GM19193 (cell line): ENCODE results near the gene LDB3.

Source experiments
- POLR2A ChIP-seq: IDR thresholded peaks from 4 replicates; pipeline ENCODE4 v1.6.1; 2011; ENCODE audit not compliant: insufficient read depth, insufficient read length; ENCODE audit errors: extremely low read depth

Gene LDB3

DNA sequence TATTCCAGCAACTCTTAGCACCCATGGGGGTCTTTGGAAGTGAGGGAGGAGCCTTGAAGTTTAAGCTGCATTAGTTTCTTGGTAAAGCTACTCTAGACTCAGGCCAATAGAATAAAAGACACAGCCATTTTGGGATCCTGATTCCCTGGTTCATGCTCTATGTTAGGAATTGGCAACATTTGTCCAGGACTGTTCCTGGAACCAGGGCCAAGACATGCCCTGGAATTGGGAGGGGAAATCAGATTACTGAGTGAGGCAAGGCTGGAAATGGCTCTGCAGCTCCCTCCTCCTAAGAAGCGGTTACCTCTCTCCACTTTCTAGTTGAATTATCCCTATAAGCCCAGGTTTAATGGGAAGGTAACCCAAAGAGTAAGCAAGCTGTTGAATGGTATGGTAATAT lies 73.9 kb downstream of the LDB3 start:
- TF ChIP-seq POLR2A: no peak

DNA sequence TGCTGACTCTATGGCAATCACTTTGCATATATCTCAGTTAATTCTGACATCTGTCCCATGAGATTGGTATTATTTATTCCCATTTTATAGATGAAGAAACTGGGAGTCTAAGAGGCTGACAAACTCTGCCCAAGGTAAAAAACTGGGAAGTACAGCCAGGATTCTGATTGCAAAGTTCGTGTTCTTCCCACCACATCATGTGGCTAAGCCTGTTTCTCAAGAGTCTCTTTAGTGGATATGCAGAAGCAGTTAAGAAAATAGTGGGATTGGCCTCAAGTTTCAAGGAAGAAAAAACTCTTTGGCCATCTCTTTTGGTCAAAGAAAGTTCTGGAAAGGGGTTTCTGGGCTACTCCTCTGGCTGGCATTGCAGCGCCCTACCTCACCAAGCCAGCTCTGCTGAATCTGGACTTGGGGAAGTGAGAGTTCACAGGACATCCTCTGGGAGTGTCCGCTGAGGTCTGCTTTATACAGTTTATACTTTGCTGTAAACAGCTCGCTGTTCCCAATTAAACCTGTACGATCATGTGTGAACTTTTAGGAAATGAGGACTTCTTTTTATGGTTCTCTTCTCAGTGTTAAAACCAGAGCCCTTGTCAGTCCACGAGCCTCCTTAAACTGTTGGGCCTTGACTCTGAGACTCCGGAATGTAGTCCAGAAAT lies 75.9 kb downstream of the LDB3 start:
- no peak for TF ChIP-seq POLR2A

DNA sequence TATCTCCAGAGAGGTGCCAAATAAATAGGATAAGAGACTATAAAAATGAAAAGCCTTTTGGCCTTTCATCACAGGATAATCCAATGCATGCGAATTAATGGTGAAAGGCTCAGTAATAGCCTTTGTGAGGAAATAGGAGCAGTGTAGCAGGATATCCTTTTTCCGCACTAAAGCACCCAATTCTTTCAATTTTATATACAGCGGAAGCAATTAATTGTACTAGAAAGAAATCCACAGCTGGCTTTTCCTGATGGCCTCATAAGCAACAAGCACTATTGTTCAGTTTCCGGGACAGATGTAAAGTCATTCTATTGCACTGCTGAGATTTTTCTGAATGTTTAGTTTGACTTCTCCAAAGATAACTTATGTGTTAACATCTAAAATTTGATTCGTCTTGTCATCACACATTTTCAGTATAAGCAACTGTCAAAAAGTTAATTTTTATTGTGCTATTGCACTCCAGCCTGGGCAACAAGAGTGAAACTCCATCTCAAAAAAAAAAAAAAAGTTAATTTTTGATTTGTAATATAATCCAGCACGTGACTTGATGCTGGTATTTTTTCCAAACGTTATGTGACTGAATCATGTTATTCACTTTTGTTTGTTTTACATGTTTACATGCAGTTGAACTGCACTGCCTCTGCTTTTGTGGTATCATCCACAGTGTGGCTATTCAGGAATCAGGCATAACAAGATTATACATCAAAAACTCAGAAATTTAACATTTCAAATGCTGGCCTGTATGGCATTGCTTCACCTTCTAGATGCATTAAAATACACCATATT lies 79.7 kb downstream of the LDB3 start:
- TF ChIP-seq POLR2A: no peak

DNA sequence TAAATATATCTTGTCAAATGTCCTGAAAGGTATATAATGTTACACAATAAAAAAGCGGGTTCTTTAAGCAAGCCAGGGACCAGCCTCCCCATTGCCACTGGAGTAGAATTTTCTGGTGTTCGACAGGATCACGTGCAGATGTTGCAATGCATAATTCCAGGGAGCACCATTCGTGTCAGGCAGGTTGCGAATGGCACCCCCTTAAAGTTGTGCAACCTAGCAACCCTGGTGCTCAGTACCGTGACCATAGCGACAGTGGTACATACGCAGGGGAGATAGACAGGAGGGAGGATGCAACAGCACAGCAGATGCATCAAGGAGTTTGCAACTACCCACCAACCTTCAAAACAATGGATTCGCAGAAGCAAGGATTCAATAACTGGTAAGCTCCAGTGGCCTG lies 81.5 kb downstream of the LDB3 start:
- TF ChIP-seq POLR2A: no peak

DNA sequence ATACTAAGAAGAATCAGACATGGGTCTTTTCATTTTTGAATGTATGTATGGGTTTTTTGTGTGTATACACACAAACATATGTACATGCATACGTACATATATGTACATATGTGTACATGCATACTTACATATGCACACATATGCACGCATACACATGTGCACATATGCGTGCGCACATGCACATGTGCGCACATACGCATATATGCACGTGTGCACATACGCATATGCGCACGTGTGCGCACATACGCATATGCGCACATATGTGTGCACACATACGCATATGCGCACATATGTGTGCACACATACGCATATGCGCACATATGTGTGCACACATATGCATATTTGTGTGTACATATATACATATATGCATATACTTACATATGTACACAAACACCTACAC lies 83.2 kb downstream of the LDB3 start:
- no peak for TF ChIP-seq POLR2A

DNA sequence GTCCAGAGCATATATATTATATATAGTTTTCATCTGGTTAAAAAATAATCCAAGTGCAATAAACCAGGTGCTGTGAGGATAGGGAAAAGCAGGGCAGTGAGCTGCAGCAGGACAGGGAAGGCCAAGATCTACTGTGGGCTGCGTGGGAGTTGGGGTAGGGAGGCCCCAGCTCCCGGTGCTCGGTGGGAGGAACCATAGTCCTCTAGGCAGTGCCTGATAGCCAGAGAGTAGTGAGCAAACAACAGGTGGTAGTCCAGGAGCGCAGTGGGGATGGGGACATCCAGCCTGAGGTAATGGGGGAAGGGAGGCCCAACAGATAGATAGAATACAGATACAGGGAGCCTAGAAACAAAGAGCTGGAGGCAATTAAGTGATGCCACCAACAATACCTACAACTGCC lies 84.0 kb downstream of the LDB3 start:
- TF ChIP-seq POLR2A: no peak

DNA sequence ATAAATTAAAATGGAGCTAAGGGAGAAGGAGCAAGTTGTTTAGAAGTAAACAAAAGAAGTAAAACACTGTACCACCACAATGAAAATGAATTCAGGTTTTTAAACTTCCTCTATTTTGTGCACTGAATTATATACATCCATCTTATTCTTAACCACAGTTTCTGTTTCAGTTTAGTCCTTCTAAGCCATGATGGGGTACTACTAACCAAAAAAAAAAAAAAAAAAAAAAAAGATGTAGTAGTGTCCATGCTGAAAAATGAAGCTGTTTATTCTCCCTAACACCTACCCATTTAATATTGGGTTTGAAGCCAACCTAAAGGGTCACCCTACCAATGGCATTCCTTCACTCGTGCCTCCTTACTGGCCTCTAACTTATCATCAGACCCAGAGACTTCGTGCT lies 84.7 kb downstream of the LDB3 start:
- TF ChIP-seq POLR2A: no peak

DNA sequence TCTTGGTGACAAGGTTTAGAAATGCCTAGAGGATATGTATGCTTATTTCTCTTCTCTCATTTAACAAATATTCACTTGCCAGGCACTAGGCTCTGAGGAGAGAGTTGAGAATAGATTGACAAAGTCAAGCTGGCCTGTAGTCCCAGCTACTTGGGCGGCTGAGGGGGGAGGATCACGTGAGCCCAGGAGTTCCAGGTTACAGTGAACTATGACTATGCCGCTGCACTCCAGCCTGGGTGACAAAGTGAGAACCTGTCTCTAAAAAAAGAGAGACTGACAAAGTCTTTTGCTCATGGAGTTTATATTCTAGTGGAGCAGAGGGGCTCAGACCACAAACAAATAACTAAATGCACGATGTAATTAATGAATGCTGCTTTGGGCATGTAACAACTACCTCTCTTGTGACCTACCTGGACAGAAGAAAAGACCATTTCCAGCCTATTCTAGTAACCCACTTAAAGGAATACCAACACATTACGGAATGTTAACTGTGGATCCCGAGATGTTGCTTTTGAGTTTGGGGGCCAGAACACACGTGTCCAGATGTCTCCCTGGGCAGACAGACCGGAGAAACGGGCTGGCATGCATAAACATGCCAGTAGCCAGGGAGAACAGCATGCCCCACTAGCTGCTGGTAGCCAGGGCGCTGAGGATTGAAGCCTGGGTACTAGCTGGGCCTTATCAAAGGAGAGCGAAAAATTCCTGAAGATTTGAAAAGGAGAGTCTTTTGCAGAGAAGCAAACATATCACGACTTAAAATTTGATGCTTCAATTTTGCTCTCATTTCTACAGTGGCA lies 85.5 kb downstream of the LDB3 start:
- TF ChIP-seq POLR2A: no peak

DNA sequence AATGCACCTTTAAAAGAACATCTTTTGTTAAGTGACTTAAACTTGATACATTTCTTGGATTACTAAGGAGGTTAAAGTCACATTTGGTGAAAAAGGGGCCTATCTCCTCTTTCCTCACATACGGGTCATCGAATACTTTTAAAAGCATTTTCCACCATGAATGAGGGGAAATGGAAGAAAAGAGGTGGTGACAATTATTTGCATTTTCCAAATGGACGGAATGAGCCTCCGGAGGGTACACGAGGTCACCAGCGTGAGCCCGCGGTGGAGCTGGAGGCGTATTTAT lies 87.1 kb downstream of the LDB3 start:
- no peak for TF ChIP-seq POLR2A

DNA sequence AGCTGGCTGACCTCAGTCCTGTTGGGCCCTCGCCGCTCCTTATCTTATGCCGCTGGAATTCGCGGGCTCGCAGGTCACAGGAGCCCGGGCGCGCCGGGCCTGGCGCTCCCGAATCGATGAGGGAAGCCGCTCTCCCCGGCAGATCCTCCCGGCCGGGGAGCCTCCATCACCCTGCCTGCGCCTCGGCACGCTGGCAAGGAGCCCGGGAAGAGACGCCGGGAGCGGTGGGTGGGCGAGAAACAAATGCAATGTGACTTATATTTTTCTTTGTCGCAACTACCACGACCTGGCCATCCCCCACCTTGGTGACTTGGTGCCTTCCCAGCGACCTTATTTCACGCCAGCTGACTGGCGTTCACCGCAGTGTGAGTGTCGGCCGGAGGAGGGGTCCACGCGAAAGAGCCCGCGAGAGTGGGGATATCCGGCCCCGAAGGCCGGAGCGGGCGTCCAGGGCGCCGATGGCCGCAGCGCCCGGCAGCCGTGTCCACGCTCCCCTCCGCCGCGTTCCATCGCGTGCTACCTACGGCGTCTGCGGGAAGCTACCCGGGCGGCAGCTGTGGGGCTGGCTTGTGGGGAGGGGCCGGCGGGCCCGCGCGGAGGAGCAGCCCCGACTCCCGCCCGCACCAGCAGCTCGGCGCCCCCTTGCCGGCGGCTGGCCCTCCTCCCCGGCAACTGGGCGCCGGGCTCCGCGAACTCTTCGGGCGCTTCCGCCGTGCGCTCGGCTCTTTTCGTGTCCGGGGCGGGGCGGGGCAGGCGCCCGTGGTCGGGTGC lies 87.6 kb downstream of the LDB3 start:
- peak; percentile 71 for TF ChIP-seq POLR2A

DNA sequence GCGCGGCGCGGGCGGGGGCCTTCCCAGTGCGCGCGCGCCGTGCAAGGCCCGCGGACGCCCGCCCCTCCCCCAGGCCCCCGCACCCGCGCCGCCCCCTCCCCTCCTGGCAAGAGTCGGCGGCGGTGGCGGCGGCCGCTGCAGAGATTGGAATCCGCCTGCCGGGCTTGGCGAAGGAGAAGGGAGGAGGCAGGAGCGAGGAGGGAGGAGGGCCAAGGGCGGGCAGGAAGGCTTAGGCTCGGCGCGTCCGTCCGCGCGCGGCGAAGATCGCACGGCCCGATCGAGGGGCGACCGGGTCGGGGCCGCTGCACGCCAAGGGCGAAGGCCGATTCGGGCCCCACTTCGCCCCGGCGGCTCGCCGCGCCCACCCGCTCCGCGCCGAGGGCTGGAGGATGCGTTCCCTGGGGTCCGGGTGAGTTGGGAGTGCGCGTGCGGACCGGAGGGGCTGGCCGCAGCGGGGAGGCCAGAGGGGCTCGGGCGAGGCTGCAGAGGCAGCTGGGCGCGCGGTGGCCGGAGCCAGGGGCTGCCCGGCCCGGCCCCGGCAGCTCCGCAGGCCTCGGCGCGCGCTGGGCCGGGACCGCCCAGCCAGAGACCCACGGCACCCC lies 88.3 kb downstream of the LDB3 start, which contains the start of gene BMPR1A:
TSS of gene BMPR1A (plus strand) at position 109 of the 602 bp plus-strand sequence. CDS start 119,400 bp downstream, outside the sequence.
- no peak for TF ChIP-seq POLR2A

DNA sequence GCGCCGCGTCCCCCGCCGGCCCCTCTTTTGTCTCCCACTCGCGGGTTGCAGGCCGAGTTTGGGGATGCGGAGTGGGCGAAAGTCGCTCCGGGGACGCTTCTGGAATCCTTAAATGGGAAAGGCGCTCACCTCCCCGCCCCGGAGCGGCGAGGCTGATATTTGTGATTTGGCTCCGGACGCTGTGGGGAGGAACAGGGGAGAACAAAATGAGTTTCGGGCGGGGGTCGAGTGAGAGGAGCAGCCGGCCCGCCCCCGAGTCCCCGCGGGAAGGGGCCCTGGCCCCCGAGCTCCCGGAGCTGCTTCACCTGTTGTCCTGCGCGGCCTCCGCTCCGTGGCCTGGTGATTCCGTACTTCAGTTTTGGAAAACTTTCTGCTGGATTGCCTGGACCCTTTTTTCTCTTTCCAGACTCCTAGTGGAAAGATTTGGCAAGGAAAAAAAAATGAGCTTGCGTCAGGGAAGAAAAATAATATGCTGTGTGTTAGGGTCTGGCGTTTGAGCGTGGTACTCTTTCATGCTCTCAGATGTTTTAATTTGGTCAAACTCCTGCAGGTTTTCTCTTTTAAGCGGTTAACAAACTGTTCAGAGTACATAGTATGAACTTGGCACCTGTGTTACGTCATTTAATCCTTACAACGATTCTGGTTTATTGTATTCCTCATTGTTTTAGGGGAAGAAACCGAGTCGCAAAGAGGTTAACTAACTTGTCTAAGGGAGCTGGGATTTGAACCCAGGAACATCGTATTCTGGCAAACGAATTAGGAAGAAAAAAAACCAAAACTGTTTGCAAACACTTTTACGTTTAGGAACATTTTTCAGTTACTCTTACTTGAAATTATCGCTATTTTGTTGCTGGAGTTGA lies 89.0 kb downstream of the LDB3 start:
- TF ChIP-seq POLR2A: no peak

DNA sequence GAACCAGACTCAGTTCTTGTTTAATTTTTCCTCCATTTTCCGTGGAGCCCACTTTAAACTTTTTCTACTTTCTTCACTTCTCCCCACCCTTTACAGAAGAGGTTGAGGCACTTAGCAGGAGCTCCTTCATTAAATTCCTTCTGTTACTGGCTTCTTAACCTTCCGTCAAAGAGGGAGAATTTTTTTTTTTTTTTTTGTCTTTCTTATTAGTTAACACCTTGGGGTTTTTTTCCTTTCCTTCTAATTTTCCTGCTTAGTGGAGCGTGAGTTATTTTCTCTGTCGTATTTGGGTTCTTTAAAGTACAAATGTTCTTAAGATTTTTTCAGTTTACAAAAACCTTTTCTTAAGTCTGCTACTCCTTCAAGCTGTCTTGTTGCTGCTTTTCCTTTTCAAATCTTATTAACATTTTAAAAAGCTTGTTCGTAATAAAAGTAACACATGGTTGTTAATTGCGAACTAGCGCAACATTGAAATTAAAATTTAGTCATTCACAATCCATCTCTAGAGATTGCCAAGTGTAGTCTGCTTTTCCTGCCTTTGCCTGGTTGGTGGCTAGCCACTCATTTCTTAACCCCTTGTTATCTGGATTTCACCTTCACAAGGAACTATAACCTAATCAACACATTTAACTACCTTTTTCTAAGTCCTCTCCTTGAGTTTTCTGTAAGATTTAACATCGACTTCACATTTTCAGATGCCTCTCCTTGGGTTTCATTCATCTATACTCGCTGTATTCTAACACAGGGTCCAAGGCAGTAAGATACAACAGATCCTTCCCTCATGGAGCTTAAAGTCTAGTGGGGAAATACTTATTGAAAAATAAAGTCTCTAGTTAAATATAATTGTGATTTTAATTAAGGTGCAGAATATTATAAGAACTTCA lies 90.1 kb downstream of the LDB3 start:
- no peak for TF ChIP-seq POLR2A
